ENCODE measurements around the gene IL22RA1.

Gene IL22RA1

GRCh38 chr1:24142546-24143534 is at the start of gene IL22RA1:
TSS of gene IL22RA1 (minus strand) at chr1:24143140. CDS start at chr1:24143082, 58 bp downstream.
- no peak for DNase-seq

- no peak for DNase-seq
Observed at GRCh38 chr1:24191860-24192259, 48.9 kb upstream of the IL22RA1 start.

GRCh38 chr1:24190983-24191461 is 48.1 kb upstream of the IL22RA1 start:
- DNase-seq: no peak

- DNase-seq: no peak
Observed at GRCh38 chr1:24189528-24189927, 46.6 kb upstream of the IL22RA1 start.

- DNase-seq: peak; percentile 65 to 69
Observed at GRCh38 chr1:24186993-24187790, 44.3 kb upstream of the IL22RA1 start, which contains the start of gene IFNLR1. TSS of gene IFNLR1 (minus strand) at chr1:24187289. CDS start at chr1:24187248, 41 bp downstream.

GRCh38 chr1:24186711-24186992 is 43.7 kb upstream of the IL22RA1 start:
- DNase-seq: no peak

- DNase-seq: no peak
Observed at GRCh38 chr1:24186031-24186710, 43.2 kb upstream of the IL22RA1 start.

GRCh38 chr1:24185076-24185475 is 42.1 kb upstream of the IL22RA1 start:
- no peak for DNase-seq

GRCh38 chr1:24182061-24182460 is 39.1 kb upstream of the IL22RA1 start:
- no peak for DNase-seq

GRCh38 chr1:24181619-24182018 is 38.7 kb upstream of the IL22RA1 start:
- DNase-seq: no peak

- no peak for DNase-seq
Observed at GRCh38 chr1:24180676-24181075, 37.7 kb upstream of the IL22RA1 start.

- no peak for DNase-seq
Observed at GRCh38 chr1:24179251-24179840, 36.4 kb upstream of the IL22RA1 start.

GRCh38 chr1:24178407-24178806 is 35.5 kb upstream of the IL22RA1 start:
- no peak for DNase-seq

GRCh38 chr1:24177161-24177560 is 34.2 kb upstream of the IL22RA1 start:
- no peak for DNase-seq

- no peak for DNase-seq
Observed at GRCh38 chr1:24175033-24175755, 32.3 kb upstream of the IL22RA1 start.

- DNase-seq: no peak
Observed at GRCh38 chr1:24173638-24174575, 31.0 kb upstream of the IL22RA1 start.

- DNase-seq: no peak
Observed at GRCh38 chr1:24172598-24172997, 29.7 kb upstream of the IL22RA1 start.

- no peak for DNase-seq
Observed at GRCh38 chr1:24169286-24169685, 26.3 kb upstream of the IL22RA1 start.

- DNase-seq: no peak
Observed at GRCh38 chr1:24168245-24168644, 25.3 kb upstream of the IL22RA1 start.

- no peak for DNase-seq
Observed at GRCh38 chr1:24167008-24167407, 24.1 kb upstream of the IL22RA1 start.

- DNase-seq: no peak
Observed at GRCh38 chr1:24165500-24165899, 22.6 kb upstream of the IL22RA1 start.
